Measurements from ENCODE around the gene ADAM8. TPM values are rescaled to one million over a fixed set of nuclear protein-coding genes. Genes with fewer than 3 reads are reported as not detected.

ADAM8 gene
- total RNA-seq (2022; extraction: Qiagen RNA extraction; ENCODE audit: low read depth) = 2.2 to 4.4 TPM (median 3.3 TPM) in 5 replicates

DNA sequence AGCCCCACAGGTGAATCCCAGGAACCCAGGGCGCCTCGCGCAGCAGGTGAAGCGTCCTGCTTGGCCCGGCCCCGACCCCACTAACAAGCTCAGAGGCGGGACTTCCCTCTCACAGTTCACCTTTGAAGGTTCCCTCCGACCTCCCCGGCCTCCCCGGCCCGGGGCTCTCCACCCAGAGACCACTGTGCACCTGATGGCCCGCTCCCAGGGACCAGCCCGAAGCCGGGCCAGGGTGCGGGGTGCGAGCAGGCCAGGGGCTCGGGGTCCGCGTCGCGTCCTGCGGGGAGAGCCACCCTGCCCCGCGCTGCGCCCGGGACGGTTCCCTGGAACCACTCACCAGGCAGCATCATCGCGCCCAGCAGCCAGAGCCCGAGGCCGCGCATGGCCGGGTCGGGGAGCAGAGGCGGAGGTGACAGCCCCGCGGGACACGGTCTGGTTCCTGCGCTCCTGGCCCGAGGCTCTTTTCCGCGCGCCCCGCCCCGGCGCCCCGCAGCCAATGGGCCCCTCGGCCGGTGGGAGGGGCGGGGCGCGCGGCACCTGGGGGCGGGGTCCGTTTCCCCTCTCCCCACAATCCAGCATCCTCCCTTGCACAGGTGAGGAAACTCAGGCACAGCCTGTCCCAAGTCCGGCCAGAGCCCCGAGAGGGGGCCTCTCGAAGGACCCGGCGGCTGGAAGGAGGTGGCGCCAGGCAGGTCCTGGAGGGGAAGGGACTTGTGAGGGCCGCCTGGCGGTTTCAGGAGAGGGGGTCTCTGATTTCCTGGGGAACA is at the start of gene ADAM8:
Gene ADAM8, minus strand, starts transcription at position 434 of the 767 bp plus-strand sequence. Its CDS starts 51 bp downstream, at position 383.

DNA sequence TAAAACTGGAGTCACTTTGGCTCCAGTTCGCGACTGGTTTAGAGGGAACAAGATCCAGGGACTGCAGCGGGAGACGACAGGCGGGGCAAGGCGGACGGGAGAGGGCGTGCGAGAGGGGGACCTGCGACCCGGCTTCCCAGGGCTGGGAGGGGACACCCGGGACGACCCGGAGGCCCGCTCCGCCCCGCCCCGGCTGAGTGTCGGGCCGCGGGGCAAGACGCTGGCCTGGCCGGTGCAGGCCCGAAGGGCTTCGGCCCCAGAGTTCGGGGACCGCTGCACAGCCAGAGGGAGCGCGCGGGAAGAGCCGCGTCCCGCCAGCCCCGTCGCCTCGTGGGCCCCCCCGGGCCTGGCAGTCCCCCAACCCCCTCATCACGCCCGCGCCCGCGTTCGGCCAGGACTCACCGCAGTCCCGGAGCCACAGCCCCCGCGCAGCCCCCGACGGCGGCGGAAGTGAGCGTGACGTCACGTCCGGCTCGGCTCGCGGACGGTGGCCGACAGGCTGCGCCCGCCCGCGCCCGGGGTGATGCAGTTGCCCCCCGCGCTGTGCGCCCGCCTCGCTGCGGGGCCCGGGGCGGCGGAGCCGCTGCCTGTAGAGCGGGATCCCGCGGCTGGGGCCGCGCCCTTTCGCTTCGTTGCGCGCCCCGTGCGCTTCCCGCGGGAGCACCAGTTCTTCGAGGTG is 31.9 kb upstream of the ADAM8 start, which contains the start of the genes TUBGCP2 and ZNF511:
Gene TUBGCP2, minus strand, starts transcription at position 452 of the 679 bp plus-strand sequence. CDS start 5,931 bp downstream, outside the sequence.
Gene ZNF511, plus strand, starts transcription at position 494 of the 679 bp plus-strand sequence. Its CDS starts 30 bp downstream, at position 524.

DNA sequence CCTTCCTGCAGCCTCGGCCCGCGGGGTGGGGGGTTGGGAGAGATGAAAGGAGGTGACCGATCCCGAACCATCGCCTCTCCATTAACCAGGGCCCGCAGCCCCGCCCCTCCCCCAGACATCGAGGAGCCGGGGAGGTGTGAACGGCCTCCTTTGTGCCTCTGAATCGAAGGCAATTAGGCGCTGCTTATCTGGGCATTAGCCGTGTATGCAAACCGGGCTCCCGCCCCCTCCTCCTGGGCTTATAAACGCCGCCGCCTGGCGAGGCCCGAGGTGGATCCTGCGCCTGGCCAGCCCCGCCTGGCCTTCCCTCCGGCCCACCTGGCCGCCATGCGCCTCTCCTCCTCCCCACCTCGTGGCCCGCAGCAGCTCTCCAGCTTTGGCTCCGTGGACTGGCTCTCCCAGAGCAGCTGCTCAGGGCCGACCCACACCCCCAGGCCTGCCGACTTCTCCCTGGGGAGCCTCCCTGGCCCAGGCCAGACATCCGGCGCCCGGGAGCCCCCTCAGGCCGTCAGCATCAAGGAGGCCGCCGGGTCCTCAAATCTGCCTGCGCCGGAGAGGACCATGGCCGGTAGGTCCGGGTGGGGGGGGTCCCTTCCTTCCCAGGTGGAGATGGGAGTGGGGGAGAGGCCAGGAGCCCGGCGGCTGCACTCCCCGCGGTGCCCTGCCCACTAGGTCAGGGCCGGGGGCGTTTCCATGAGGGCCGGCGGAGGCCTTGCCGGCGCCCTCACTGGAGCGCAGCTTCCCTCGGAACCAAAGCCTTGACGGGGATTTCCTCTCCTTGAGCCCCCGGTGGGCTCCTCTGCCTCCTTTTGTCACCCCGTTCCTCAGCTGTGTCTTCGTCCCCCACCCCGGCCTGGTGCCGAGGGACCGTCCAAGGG is 38.8 kb downstream of the ADAM8 start, which contains the start of gene VENTX:
Gene VENTX, plus strand, starts transcription at position 268 of the 878 bp plus-strand sequence. Its CDS starts 60 bp downstream, at position 328.

GRCh38 chr10:133230044-133230361 is 46.7 kb downstream of the ADAM8 start, which contains the start of gene UTF1:
UTF1 (plus strand) TSS chr10:133230217; CDS start chr10:133230289, 72 bp downstream.

Other genes with a start within 250 kb of the ADAM8 start
- 0.02 to 0.05 TPM in 2 of 5 replicates, not detected in the others for gene ADGRA1, start 188.9 kb downstream of the ADAM8 start, total RNA-seq (2022; extraction: Qiagen RNA extraction; ENCODE audit: low read depth)
- 0.82 to 2.5 TPM (median 2.1 TPM) in 5 replicates for gene KNDC1, start 116.6 kb downstream of the ADAM8 start, total RNA-seq (2022; extraction: Qiagen RNA extraction; ENCODE audit: low read depth)
- 0.07 to 0.16 TPM (median 0.14 TPM) in 3 of 5 replicates, not detected in the others for gene UTF1, start 46.7 kb downstream of the ADAM8 start, total RNA-seq (2022; extraction: Qiagen RNA extraction; ENCODE audit: low read depth)
- 0.01 TPM in 1 of 5 replicates, not detected in the others for gene VENTX, start 39.0 kb downstream of the ADAM8 start, total RNA-seq (2022; extraction: Qiagen RNA extraction; ENCODE audit: low read depth)
- gene TUBGCP2, start 32.0 kb upstream of the ADAM8 start, total RNA-seq (2022; extraction: Qiagen RNA extraction; ENCODE audit: low read depth) = 39.4 to 48.9 TPM (median 45.1 TPM) in 5 replicates
- 62.9 to 76.6 TPM (median 66.7 TPM) in 5 replicates for gene ZNF511, start 32.0 kb upstream of the ADAM8 start, total RNA-seq (2022; extraction: Qiagen RNA extraction; ENCODE audit: low read depth)
- 0.62 to 0.91 TPM (median 0.76 TPM) in 4 of 5 replicates, not detected in the other for gene CALY, start 60.0 kb upstream of the ADAM8 start, total RNA-seq (2022; extraction: Qiagen RNA extraction; ENCODE audit: low read depth)
- gene PRAP1, start 70.5 kb upstream of the ADAM8 start, total RNA-seq (2022; extraction: Qiagen RNA extraction; ENCODE audit: low read depth) = 0.17 TPM in 1 of 5 replicates, not detected in the others
- 12.6 to 17.3 TPM (median 13.8 TPM) in 5 replicates for gene FUOM, start 81.2 kb upstream of the ADAM8 start, total RNA-seq (2022; extraction: Qiagen RNA extraction; ENCODE audit: low read depth)
- gene ECHS1, start 96.5 kb upstream of the ADAM8 start, total RNA-seq (2022; extraction: Qiagen RNA extraction; ENCODE audit: low read depth) = 133 to 154 TPM (median 147 TPM) in 5 replicates
- 0.92 to 2.4 TPM (median 2.0 TPM) in 5 replicates for gene PAOX, start 102.4 kb upstream of the ADAM8 start, total RNA-seq (2022; extraction: Qiagen RNA extraction; ENCODE audit: low read depth)
- 39.6 to 54.6 TPM (median 53.4 TPM) in 5 replicates for gene MTG1, start 117.3 kb upstream of the ADAM8 start, total RNA-seq (2022; extraction: Qiagen RNA extraction; ENCODE audit: low read depth)
- gene SPRN, start 147.8 kb upstream of the ADAM8 start, total RNA-seq (2022; extraction: Qiagen RNA extraction; ENCODE audit: low read depth) = 0.14 to 0.26 TPM (median 0.22 TPM) in 5 replicates
- 0.15 to 0.40 TPM (median 0.26 TPM) in 5 replicates for gene SCART1, start 177.1 kb upstream of the ADAM8 start, total RNA-seq (2022; extraction: Qiagen RNA extraction; ENCODE audit: low read depth)

All from A549 treated with CpdA at 1 μM for 4 hours (cell line).